ENCODE results near the gene CHCHD3. TPM values are rescaled to one million over a fixed set of nuclear protein-coding genes. Genes with fewer than 3 reads are reported as not detected.

Gene CHCHD3
- polyA plus RNA-seq, 1 donor (not counting 4 experiments of a cell fraction or from before 2014, with no cell fraction given), result 59.2 TPM

- FAIRE-seq, result no peak
- dilution Hi-C loops (cut with MboI; ENCODE audit: extremely low pct_ligation_motif_present, low sequenced_read_pairs), result no loop called here
Measured at GRCh38 chr7:132804849-132805485, 276.9 kb downstream of the CHCHD3 start.

GRCh38 chr7:132800522-132800921 lies 281.4 kb downstream of the CHCHD3 start:
- FAIRE-seq, result no peak
- no peaks in the 10 kb centered on the region for H3K9me1 ChIP-seq (ENCODE audit: control insufficient read depth, extremely low read depth, insufficient read depth, low read length)
- TF ChIP-seq EZH2 (IDR thresholded peaks at IDR 0.05; ENCODE audit: low read length), result no peak
- no peak for TF ChIP-seq CTCF (optimal IDR thresholded peaks at IDR 0.05 in 1 of 3, IDR thresholded peaks at IDR 0.05 in 1 of 3, conservative IDR thresholded peaks at IDR 0.05 in 1 of 3; ENCODE audit: extremely low read depth in 1 of 3, insufficient read depth in 2 of 3, low read length in 3 of 3)
- no peak overlapping the region for H3K9ac ChIP-seq (ENCODE audit: control insufficient read depth, extremely low read depth, insufficient read depth, low read length)
- no peaks in the 10 kb centered on the region for H3K79me2 ChIP-seq (ENCODE audit: control insufficient read depth, insufficient read depth, low read length)
- no peak overlapping the region for H2AFZ ChIP-seq (ENCODE audit: control insufficient read depth, low read length)
- H3K27me3 ChIP-seq (ENCODE audit: control insufficient read depth, extremely low read depth, insufficient read depth, low read length), result no peaks in the 10 kb centered on the region
- peaks cover 3% of the 10 kb centered on the region for H3K4me1 ChIP-seq (ENCODE audit: control insufficient read depth, extremely low read depth, insufficient read depth, low read length)
- H4K20me1 ChIP-seq (ENCODE audit: control insufficient read depth, extremely low read depth, insufficient read depth, low read length), result no peaks in the 10 kb centered on the region
- no peak overlapping the region for H3K4me2 ChIP-seq (ENCODE audit: control insufficient read depth, extremely low read depth, insufficient read depth, low read depth, low read length)
- H3K4me3 ChIP-seq (ENCODE audit: control insufficient read depth in 2 of 3, extremely low read depth in 1 of 3, insufficient read depth in 2 of 3, low read depth in 1 of 3, low read length in 3 of 3), result no peak overlapping the region
- peaks cover 0 to 2% of the 10 kb centered on the region in 2 experiments for H3K36me3 ChIP-seq (ENCODE audit: control insufficient read depth in 2 of 2, extremely low read depth in 1 of 2, insufficient read depth in 2 of 2, low read length in 2 of 2)
- no peak overlapping the region for H3K27ac ChIP-seq (ENCODE audit: control insufficient read depth, insufficient read depth, low read length)
- DNase-seq (ENCODE audit: low read depth, low spot score), result no peak
- dilution Hi-C loops (cut with MboI; ENCODE audit: extremely low pct_ligation_motif_present, low sequenced_read_pairs), result no loop called here
- no peaks in the 10 kb centered on the region for H3K9me3 ChIP-seq (ENCODE audit: control insufficient read depth, low read depth, low read length)

More at GRCh38 chr7:132804849-132805485, 276.9 kb downstream of the CHCHD3 start:
- H3K9me1 ChIP-seq (ENCODE audit: control insufficient read depth, extremely low read depth, insufficient read depth, low read length), result no peaks in the 10 kb centered on the region
- H4K20me1 ChIP-seq (ENCODE audit: control insufficient read depth, extremely low read depth, insufficient read depth, low read length), result no peaks in the 10 kb centered on the region
- H3K79me2 ChIP-seq (ENCODE audit: control insufficient read depth, insufficient read depth, low read length), result no peaks in the 10 kb centered on the region
- H3K27me3 ChIP-seq (ENCODE audit: control insufficient read depth, extremely low read depth, insufficient read depth, low read length), result no peaks in the 10 kb centered on the region
- H2AFZ ChIP-seq (ENCODE audit: control insufficient read depth, low read length), result no peak overlapping the region
- H3K9me3 ChIP-seq (ENCODE audit: control insufficient read depth, low read depth, low read length), result no peaks in the 10 kb centered on the region
- no peak overlapping the region for H3K4me2 ChIP-seq (ENCODE audit: control insufficient read depth, extremely low read depth, insufficient read depth, low read depth, low read length)
- no peaks in the 10 kb centered on the region for H3K36me3 ChIP-seq (ENCODE audit: control insufficient read depth in 2 of 2, extremely low read depth in 1 of 2, insufficient read depth in 2 of 2, low read length in 2 of 2)
- no peak overlapping the region for H3K4me3 ChIP-seq (ENCODE audit: control insufficient read depth in 2 of 3, extremely low read depth in 1 of 3, insufficient read depth in 2 of 3, low read depth in 1 of 3, low read length in 3 of 3)
- DNase-seq (ENCODE audit: low read depth, low spot score), result no peak
- peaks cover 3% of the 10 kb centered on the region for H3K4me1 ChIP-seq (ENCODE audit: control insufficient read depth, extremely low read depth, insufficient read depth, low read length)
- H3K27ac ChIP-seq (ENCODE audit: control insufficient read depth, insufficient read depth, low read length), result no peak overlapping the region
- TF ChIP-seq EZH2 (IDR thresholded peaks at IDR 0.05; ENCODE audit: low read length), result no peak
- TF ChIP-seq CTCF (optimal IDR thresholded peaks at IDR 0.05 in 1 of 3, IDR thresholded peaks at IDR 0.05 in 1 of 3, conservative IDR thresholded peaks at IDR 0.05 in 1 of 3; ENCODE audit: extremely low read depth in 1 of 3, insufficient read depth in 2 of 3, low read length in 3 of 3), result no peak
- no peak overlapping the region for H3K9ac ChIP-seq (ENCODE audit: control insufficient read depth, extremely low read depth, insufficient read depth, low read length)
